Measurements from ENCODE around the gene MTF2.

- no peak for TF ChIP-seq CTCF (IDR thresholded peaks at IDR 0.05; ENCODE audit: low read depth, low read length)
- TF ChIP-seq EZH2phosphoT487 (IDR thresholded peaks at IDR 0.05; ENCODE audit: low read depth), result no peak
Observed at GRCh38 chr1:93143769-93144168, 64.7 kb downstream of the MTF2 start.

Data from OCI-LY3 (cell line).